ENCODE measurements around the gene ARL14EP. TPM values are rescaled to one million over a fixed set of nuclear protein-coding genes. Genes with fewer than 3 reads are reported as not detected.
A peak's percentile ranks its signal among the peaks of the same experiment; 100 is the strongest.

The ARL14EP gene
- polyA plus RNA-seq, 2 of the 4 experiments (the other 2 are of a cell fraction): 17.7 to 58.2 TPM

DNA sequence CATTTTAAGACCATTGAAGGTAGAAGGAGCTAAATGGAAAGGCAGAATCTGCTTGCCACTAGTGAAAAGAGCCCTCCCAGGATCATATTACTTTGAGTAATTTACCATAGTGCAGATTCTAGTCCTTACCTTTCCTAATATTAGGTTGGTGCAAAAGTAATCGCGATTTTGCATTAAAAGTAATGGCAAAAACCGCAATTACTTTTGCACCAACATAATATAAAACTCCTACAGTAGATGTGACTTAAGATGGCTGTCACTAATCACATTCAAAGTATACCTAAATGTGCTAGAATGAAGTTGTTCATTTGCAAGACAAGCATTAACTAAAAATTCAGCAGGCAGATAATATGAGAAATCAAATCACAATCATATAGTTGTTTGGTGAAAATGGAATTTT, 38.1 kb upstream of the ARL14EP start:
- no peak for DNase-seq (ENCODE audit: low read depth in 1 of 2, low spot score in 1 of 2)
- Histone ChIP-seq H3K4me3 (no peak overlapping the region), H3K9me3 (no peaks in the 10 kb centered on the region), H3K4me2 (no peak overlapping the region), H3K4me1 (no peaks in the 10 kb centered on the region), H3K27ac (no peak overlapping the region)
- ATAC-seq: no peak
- 9% methylated on average over 3 of the region's 3 CpGs for WGBS (ENCODE audit: missing lambda C conversion rate)
- ChIA-PET CTCF (no interaction called here), POLR2A (no interaction called here)
- FAIRE-seq: no peak
- TF ChIP-seq, protein P1, sequence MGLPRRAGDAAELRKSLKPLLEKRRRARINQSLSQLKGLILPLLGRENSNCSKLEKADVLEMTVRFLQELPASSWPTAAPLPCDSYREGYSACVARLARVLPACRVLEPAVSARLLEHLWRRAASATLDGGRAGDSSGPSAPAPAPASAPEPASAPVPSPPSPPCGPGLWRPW (IDR thresholded peaks at IDR 0.05): no peak
- TF ChIP-seq ZSCAN20 (CRISPR knock-in tag; IDR thresholded peaks at IDR 0.05) (no peak), SMC3 (IDR thresholded peaks at IDR 0.05) (no peak), FOSL2 (IDR thresholded peaks at IDR 0.05) (no peak), FOSL2 (CRISPR knock-in tag; IDR thresholded peaks at IDR 0.05) (no peak)

DNA sequence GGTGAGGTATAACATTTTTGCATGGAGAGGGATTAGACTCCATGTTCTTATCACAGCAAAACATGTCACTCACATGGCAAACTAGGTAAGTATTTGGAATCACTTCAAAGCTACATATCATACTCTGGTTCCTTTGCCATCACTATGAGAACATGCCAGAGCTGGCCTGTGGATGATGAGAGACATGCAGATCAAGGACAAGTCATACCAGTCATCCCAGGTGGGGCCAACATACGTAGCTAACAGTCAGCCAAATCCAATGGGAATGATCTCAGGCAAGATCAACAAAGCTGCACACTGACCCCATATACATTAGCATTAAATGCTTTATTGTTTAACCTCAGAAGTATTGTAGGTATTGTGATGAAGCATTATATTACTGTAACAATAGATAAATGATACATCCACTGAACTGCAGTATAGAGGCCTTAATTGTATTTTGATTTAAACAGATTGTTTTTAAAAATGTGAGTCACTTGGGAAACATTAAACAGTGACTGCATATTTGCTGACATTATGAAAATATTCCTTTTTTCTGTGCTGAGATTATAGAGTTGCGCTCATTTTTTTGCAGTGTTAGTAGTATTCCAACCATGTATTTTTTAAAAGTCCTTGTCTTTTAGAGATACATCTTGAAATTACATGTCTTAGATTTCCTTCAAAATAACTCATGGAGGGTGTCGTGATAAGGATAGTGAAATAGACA, 37.3 kb upstream of the ARL14EP start:
- ChIA-PET POLR2A (no interaction called here), CTCF (no interaction called here)
- DNase-seq (ENCODE audit: low read depth in 1 of 2, low spot score in 1 of 2) (no peak), FAIRE-seq (no peak), ATAC-seq (no peak)
- TF ChIP-seq MAFK (IDR thresholded peaks at IDR 0.05; ENCODE audit: partially characterized antibody) (peak; percentile 43), CBX8 (IDR thresholded peaks at IDR 0.05) (no peak)
- Histone ChIP-seq H3K9me3 (no peaks in the 10 kb centered on the region), H3K4me3 (no peak overlapping the region), H3K4me2 (no peak overlapping the region), H3K27ac (no peak overlapping the region), H3K4me1 (no peaks in the 10 kb centered on the region)
- WGBS (ENCODE audit: missing lambda C conversion rate): 11% methylated on average over 3 of the region's 3 CpGs

DNA sequence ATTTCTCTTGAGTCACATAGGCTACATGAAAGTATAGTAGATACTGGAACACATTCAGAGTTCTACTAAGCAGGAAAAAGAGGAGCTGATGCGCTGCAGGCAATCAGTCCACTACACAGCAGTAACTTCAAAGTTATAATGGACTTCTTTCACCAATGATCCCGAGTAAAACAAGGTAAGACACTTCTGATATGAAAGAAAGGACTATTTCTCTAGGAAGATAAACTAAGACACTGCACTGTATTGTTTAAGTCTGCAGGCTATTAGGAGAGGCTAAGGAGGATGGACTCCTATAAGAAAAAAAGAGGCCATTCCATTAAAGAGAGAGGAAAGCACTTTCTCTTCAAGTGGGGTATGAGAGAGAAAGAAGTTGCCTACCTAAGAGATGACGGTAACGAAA, 31.6 kb upstream of the ARL14EP start:
- POLR2A ChIA-PET: interaction anchor here (1.0 kb wide), 1 partner anchor 32 kb away, joined by 3 read pairs; the partner anchor contains the start of gene ARL14EP
- Histone ChIP-seq H3K4me2 (no peak overlapping the region), H3K9me3 (no peaks in the 10 kb centered on the region), H3K4me1 (no peaks in the 10 kb centered on the region), H3K27ac (no peak overlapping the region), H3K4me3 (no peak overlapping the region)
- CTCF ChIA-PET: interaction anchor here (1.7 kb wide), 1 partner anchor 48 kb away, joined by 3 read pairs; no protein-coding TSS in a partner anchor
- ATAC-seq: no peak
- TF ChIP-seq CBX2 (IDR thresholded peaks at IDR 0.05; ENCODE audit: borderline replicate concordance, low read depth): no peak
- TF ChIP-seq POLR2AphosphoS2 (conservative IDR thresholded peaks at IDR 0.05; ENCODE audit: low read length): no peak
- TF ChIP-seq TFCP2L1 (CRISPR knock-in tag; IDR thresholded peaks at IDR 0.05): no peak
- TF ChIP-seq, protein P2, sequence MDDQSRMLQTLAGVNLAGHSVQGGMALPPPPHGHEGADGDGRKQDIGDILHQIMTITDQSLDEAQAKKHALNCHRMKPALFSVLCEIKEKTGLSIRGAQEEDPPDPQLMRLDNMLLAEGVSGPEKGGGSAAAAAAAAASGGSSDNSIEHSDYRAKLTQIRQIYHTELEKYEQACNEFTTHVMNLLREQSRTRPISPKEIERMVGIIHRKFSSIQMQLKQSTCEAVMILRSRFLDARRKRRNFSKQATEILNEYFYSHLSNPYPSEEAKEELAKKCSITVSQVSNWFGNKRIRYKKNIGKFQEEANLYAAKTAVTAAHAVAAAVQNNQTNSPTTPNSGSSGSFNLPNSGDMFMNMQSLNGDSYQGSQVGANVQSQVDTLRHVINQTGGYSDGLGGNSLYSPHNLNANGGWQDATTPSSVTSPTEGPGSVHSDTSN (IDR thresholded peaks at IDR 0.05): no peak
- TF ChIP-seq HDAC2 (IDR thresholded peaks at IDR 0.05): no peak
- no peak for TF ChIP-seq ZSCAN20 (CRISPR knock-in tag; IDR thresholded peaks at IDR 0.05)
- TF ChIP-seq, protein P3, sequence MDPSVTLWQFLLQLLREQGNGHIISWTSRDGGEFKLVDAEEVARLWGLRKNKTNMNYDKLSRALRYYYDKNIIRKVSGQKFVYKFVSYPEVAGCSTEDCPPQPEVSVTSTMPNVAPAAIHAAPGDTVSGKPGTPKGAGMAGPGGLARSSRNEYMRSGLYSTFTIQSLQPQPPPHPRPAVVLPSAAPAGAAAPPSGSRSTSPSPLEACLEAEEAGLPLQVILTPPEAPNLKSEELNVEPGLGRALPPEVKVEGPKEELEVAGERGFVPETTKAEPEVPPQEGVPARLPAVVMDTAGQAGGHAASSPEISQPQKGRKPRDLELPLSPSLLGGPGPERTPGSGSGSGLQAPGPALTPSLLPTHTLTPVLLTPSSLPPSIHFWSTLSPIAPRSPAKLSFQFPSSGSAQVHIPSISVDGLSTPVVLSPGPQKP (IDR thresholded peaks at IDR 0.05; ENCODE audit: low read depth, low read length): no peak
- no peak for TF ChIP-seq MAFK (IDR thresholded peaks at IDR 0.05; ENCODE audit: partially characterized antibody)
- TF ChIP-seq, protein P4, sequence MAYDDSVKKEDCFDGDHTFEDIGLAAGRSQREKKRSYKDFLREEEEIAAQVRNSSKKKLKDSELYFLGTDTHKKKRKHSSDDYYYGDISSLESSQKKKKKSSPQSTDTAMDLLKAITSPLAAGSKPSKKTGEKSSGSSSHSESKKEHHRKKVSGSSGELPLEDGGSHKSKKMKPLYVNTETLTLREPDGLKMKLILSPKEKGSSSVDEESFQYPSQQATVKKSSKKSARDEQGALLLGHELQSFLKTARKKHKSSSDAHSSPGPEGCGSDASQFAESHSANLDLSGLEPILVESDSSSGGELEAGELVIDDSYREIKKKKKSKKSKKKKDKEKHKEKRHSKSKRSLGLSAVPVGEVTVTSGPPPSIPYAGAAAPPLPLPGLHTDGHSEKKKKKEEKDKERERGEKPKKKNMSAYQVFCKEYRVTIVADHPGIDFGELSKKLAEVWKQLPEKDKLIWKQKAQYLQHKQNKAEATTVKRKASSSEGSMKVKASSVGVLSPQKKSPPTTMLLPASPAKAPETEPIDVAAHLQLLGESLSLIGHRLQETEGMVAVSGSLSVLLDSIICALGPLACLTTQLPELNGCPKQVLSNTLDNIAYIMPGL (CRISPR knock-in tag; IDR thresholded peaks at IDR 0.05; ENCODE audit: borderline replicate concordance): no peak
- TF ChIP-seq, protein P5, sequence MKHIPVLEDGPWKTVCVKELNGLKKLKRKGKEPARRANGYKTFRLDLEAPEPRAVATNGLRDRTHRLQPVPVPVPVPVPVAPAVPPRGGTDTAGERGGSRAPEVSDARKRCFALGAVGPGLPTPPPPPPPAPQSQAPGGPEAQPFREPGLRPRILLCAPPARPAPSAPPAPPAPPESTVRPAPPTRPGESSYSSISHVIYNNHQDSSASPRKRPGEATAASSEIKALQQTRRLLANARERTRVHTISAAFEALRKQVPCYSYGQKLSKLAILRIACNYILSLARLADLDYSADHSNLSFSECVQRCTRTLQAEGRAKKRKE (CRISPR knock-in tag; IDR thresholded peaks at IDR 0.05; ENCODE audit: low read depth): no peak
- TF ChIP-seq FOXS1 (CRISPR knock-in tag; IDR thresholded peaks at IDR 0.05): no peak
- TF ChIP-seq, protein P6, sequence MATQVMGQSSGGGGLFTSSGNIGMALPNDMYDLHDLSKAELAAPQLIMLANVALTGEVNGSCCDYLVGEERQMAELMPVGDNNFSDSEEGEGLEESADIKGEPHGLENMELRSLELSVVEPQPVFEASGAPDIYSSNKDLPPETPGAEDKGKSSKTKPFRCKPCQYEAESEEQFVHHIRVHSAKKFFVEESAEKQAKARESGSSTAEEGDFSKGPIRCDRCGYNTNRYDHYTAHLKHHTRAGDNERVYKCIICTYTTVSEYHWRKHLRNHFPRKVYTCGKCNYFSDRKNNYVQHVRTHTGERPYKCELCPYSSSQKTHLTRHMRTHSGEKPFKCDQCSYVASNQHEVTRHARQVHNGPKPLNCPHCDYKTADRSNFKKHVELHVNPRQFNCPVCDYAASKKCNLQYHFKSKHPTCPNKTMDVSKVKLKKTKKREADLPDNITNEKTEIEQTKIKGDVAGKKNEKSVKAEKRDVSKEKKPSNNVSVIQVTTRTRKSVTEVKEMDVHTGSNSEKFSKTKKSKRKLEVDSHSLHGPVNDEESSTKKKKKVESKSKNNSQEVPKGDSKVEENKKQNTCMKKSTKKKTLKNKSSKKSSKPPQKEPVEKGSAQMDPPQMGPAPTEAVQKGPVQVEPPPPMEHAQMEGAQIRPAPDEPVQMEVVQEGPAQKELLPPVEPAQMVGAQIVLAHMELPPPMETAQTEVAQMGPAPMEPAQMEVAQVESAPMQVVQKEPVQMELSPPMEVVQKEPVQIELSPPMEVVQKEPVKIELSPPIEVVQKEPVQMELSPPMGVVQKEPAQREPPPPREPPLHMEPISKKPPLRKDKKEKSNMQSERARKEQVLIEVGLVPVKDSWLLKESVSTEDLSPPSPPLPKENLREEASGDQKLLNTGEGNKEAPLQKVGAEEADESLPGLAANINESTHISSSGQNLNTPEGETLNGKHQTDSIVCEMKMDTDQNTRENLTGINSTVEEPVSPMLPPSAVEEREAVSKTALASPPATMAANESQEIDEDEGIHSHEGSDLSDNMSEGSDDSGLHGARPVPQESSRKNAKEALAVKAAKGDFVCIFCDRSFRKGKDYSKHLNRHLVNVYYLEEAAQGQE (IDR thresholded peaks at IDR 0.05): no peak
- no peak for TF ChIP-seq EHMT2 (IDR thresholded peaks at IDR 0.05; ENCODE audit: low read depth)
- TF ChIP-seq KDM1A (IDR thresholded peaks at IDR 0.05; ENCODE audit: low read depth): no peak
- no peak for TF ChIP-seq ZFP36 (IDR thresholded peaks at IDR 0.05; ENCODE audit: borderline replicate concordance, partially characterized antibody)
- DNase-seq (ENCODE audit: low read depth in 1 of 2, low spot score in 1 of 2): no peak
- WGBS (ENCODE audit: missing lambda C conversion rate): 47% methylated on average over 4 of the region's 4 CpGs
- FAIRE-seq: no peak
